ENCODE measurements around the gene RPL12. TPM values are rescaled to one million over a fixed set of nuclear protein-coding genes. Genes with fewer than 3 reads are reported as not detected.
A peak's percentile ranks its signal among the peaks of the same experiment; 100 is the strongest.

RPL12 gene
- total and polyA plus RNA-seq, 2 of the 13 experiments (the other 11 are each of a cell fraction or from before 2014, with no cell fraction given): 1,551 to 2,590 TPM

- TF ChIP-seq, protein P1, sequence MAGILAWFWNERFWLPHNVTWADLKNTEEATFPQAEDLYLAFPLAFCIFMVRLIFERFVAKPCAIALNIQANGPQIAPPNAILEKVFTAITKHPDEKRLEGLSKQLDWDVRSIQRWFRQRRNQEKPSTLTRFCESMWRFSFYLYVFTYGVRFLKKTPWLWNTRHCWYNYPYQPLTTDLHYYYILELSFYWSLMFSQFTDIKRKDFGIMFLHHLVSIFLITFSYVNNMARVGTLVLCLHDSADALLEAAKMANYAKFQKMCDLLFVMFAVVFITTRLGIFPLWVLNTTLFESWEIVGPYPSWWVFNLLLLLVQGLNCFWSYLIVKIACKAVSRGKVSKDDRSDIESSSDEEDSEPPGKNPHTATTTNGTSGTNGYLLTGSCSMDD (CRISPR knock-in tag; IDR thresholded peaks at IDR 0.05): no peak
- TF ChIP-seq PCBP1 (IDR thresholded peaks at IDR 0.05; ENCODE audit: borderline replicate concordance, low read depth, low read length): 0 out of 2 replicates have a peak, but pooled peaks have one; percentile 52
- peak; percentile 97 for TF ChIP-seq ARID4A (CRISPR knock-in tag; IDR thresholded peaks at IDR 0.05; ENCODE audit: borderline replicate concordance)
- no peak for TF ChIP-seq BCLAF1 (IDR thresholded peaks at IDR 0.05)
- TF ChIP-seq HMGXB4 (CRISPR knock-in tag; IDR thresholded peaks at IDR 0.05; ENCODE audit: borderline replicate concordance in 1 of 2, low read depth in 1 of 2): peak; percentile 79 to 80; a peak in 3 of 4 replicates
- peak; percentile 64; the same call in 1 of the 2 replicates for TF ChIP-seq SOX13 (IDR thresholded peaks at IDR 0.05)
- TF ChIP-seq SOX13 (CRISPR knock-in tag; conservative IDR thresholded peaks at IDR 0.05 in 1 of 2, IDR thresholded peaks at IDR 0.05 in 1 of 2): peak in 1 of 2 experiments; percentile 49; a peak in 1 of 4 replicates
- peak; percentile 40 for TF ChIP-seq HNF4A (CRISPR knock-in tag; IDR thresholded peaks at IDR 0.05)
- TF ChIP-seq SIX4 (CRISPR knock-in tag; IDR thresholded peaks at IDR 0.05): peak; percentile 57
- peak; percentile 38; the same call in 1 of the 2 replicates for TF ChIP-seq ZNF232 (CRISPR knock-in tag; IDR thresholded peaks at IDR 0.05; ENCODE audit: borderline replicate concordance)
- peak; percentile 63 for TF ChIP-seq FOXP4 (CRISPR knock-in tag; IDR thresholded peaks at IDR 0.05)
- no peak for TF ChIP-seq TBX3 (IDR thresholded peaks at IDR 0.05; ENCODE audit: borderline replicate concordance)
- TF ChIP-seq CBX5 (CRISPR knock-in tag; IDR thresholded peaks at IDR 0.05; ENCODE audit: borderline replicate concordance): peak; percentile 58; the same call in 1 of the 2 replicates
Measured at GRCh38 chr9:127450830-127451607, at the start of gene RPL12, which contains the start of gene LRSAM1 (continued).

Measured in HepG2 (cell line).